Upper lobe of right lung (tissue), 1 donor: ENCODE data around the gene WDR19. TPM values are rescaled to one million over a fixed set of nuclear protein-coding genes. Genes with fewer than 3 reads are reported as not detected.

Source experiments
- ATAC-seq: fragments of 200-7000 bp; cut with Tn5 transposase; one replicate; pipeline ENCODE4 v1.9.1; 2020; ENCODE audit warnings: mild to moderate bottlenecking, moderate library complexity
- DNase-seq: peaks from one replicate; pipeline ENCODE4 v3.0.0-alpha.2; 2020
- H3K27ac ChIP-seq: fragments of 200-600 bp; one replicate; pipeline ENCODE4 v1.8.0; 2022
- H3K27me3 ChIP-seq: fragments of 200-600 bp; one replicate; pipeline ENCODE4 v1.8.0; 2022; ENCODE audit warnings: mild to moderate bottlenecking
- H3K36me3 ChIP-seq: fragments of 200-600 bp; one replicate; pipeline ENCODE4 v1.8.0; 2022
- H3K4me1 ChIP-seq: fragments of 200-600 bp; one replicate; pipeline ENCODE4 v1.8.0; 2022
- H3K4me3 ChIP-seq: fragments of 200-600 bp; one replicate; pipeline ENCODE4 v1.8.0; 2022; ENCODE audit warnings: mild to moderate bottlenecking
- H3K9me3 ChIP-seq: fragments of 200-600 bp; one replicate; pipeline ENCODE4 v1.8.0; 2022
- intact Hi-C: fragments of 100-400 bp; cut with DNase I; formaldehyde crosslinking; loops from one replicate; pipeline ENCODE4 v1.11.0; 2022
- total RNA-seq: library from RNA; stranded (reverse); fragmentation: NEBNext Ultra II Directional; extraction: Animal tissue kit (Norgen Biotek cat#: 25700); gene quantifications from one replicate; pipeline ENCODE4 v1.2.1, GENCODE V29; 2021
- TF ChIP-seq, protein P1 (sequence below): fragments of 200-600 bp; IDR thresholded peaks from one replicate; pipeline ENCODE4 v1.8.0; 2022; ENCODE audit warnings: antibody characterized with exemption
- donor health status: DM: no; HTN: yes; CAD: no; lungs with severe emphysema.

WDR19 gene
- total RNA-seq, 1 donor from 2014 or later = 32.9 TPM

DNA sequence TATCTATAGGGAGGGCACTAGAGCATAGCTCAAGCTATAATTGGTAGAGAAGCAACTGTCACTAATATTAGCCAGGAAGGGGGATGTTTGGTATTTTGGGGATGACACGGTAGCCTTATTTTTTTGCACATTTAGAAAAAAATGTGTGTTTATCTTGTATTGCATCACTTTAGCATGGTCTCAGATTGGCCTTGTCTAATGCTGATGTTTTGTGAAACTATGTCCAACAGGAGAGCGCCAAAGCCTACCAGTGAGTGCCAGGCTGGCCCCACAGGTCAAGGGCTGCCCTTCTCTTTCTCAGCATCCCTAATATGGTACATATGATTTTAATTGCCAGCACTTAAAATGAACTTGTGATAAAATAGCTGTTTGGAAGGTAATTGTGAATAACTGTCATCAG lies 24.8 kb upstream of the WDR19 start:
- Histone ChIP-seq H3K9me3 (no peaks in the 10 kb centered on the region), H3K36me3 (no peaks in the 10 kb centered on the region), H3K4me1 (no peaks in the 10 kb centered on the region), H3K4me3 (no peak overlapping the region), H3K27me3 (no peaks in the 10 kb centered on the region), H3K27ac (no peak overlapping the region)
- intact Hi-C loops = no loop called here
- TF ChIP-seq, protein P1, sequence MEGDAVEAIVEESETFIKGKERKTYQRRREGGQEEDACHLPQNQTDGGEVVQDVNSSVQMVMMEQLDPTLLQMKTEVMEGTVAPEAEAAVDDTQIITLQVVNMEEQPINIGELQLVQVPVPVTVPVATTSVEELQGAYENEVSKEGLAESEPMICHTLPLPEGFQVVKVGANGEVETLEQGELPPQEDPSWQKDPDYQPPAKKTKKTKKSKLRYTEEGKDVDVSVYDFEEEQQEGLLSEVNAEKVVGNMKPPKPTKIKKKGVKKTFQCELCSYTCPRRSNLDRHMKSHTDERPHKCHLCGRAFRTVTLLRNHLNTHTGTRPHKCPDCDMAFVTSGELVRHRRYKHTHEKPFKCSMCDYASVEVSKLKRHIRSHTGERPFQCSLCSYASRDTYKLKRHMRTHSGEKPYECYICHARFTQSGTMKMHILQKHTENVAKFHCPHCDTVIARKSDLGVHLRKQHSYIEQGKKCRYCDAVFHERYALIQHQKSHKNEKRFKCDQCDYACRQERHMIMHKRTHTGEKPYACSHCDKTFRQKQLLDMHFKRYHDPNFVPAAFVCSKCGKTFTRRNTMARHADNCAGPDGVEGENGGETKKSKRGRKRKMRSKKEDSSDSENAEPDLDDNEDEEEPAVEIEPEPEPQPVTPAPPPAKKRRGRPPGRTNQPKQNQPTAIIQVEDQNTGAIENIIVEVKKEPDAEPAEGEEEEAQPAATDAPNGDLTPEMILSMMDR = no peak
- no peak for ATAC-seq
- DNase-seq = no peak

GRCh38 chr4:39166177-39166576 lies 16.2 kb upstream of the WDR19 start:
- H3K9me3 ChIP-seq = no peaks in the 10 kb centered on the region
- no peaks in the 10 kb centered on the region for H3K4me1 ChIP-seq
- H3K4me3 ChIP-seq = no peak overlapping the region
- ATAC-seq (no peak), DNase-seq (no peak)
- H3K27ac ChIP-seq = no peak overlapping the region
- TF ChIP-seq, protein P1 = no peak
- no peaks in the 10 kb centered on the region for H3K36me3 ChIP-seq
- no peaks in the 10 kb centered on the region for H3K27me3 ChIP-seq
- intact Hi-C loops = no loop called here

DNA sequence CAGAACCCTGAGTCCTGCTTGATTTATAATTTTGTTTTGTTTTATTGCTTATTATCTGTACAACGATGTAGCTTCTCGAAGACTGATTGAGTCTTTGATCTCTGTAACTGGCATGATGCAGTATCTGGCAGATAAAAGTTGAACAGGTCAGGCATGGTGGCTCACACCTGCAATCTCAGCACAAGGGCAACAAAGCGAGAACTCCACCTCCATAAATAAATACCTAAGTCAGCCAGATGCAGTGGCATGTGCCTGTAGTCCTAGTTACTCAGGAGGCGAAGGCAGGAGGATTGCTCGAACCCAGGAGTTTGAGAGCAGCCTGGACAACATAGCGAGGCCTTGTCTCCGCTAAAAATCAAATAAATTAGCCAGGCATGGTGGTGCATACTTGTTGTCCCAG lies 15.7 kb upstream of the WDR19 start:
- H3K36me3 ChIP-seq = no peaks in the 10 kb centered on the region
- ATAC-seq (no peak), DNase-seq (no peak)
- H3K27me3 ChIP-seq = no peaks in the 10 kb centered on the region
- H3K4me3 ChIP-seq = no peak overlapping the region
- no peaks in the 10 kb centered on the region for H3K9me3 ChIP-seq
- no peaks in the 10 kb centered on the region for H3K4me1 ChIP-seq
- TF ChIP-seq, protein P1 = no peak
- no peak overlapping the region for H3K27ac ChIP-seq
- intact Hi-C loops = no loop called here

- intact Hi-C loops = no loop called here
These were observed 12.9 kb upstream of the WDR19 start for GRCh38 chr4:39169426-39169825.

DNA sequence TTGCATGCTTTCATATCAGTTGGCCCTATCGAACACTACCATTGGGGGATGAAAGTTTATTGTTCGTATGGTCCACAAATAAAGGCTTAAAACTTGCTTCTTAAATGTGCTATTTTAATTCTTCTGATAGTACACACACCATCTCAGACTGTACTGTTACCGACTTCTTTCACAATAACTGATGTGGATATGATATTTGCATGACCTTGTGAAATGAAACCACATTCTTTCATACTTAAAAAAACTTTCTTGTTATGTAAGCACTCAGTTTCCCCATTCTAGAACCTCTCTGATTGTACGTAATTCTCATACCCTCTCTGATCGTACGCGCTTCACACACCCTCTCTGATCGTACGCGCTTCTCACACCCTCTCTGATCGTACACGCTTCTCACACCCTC lies 12.0 kb upstream of the WDR19 start:
- no peak for DNase-seq
- no peak for ATAC-seq
- TF ChIP-seq, protein P1 = no peak
- Histone ChIP-seq H3K9me3 (no peaks in the 10 kb centered on the region), H3K4me1 (no peaks in the 10 kb centered on the region), H3K27ac (no peak overlapping the region), H3K4me3 (no peak overlapping the region), H3K36me3 (no peaks in the 10 kb centered on the region), H3K27me3 (no peaks in the 10 kb centered on the region)
- intact Hi-C loops = no loop called here

More at GRCh38 chr4:39169426-39169825, 12.9 kb upstream of the WDR19 start:
- Histone ChIP-seq H3K4me1 (no peaks in the 10 kb centered on the region), H3K9me3 (no peaks in the 10 kb centered on the region), H3K4me3 (no peak overlapping the region), H3K36me3 (no peaks in the 10 kb centered on the region), H3K27me3 (no peaks in the 10 kb centered on the region), H3K27ac (no peak overlapping the region)
- DNase-seq = no peak
- TF ChIP-seq, protein P1 = no peak
- no peak for ATAC-seq

DNA sequence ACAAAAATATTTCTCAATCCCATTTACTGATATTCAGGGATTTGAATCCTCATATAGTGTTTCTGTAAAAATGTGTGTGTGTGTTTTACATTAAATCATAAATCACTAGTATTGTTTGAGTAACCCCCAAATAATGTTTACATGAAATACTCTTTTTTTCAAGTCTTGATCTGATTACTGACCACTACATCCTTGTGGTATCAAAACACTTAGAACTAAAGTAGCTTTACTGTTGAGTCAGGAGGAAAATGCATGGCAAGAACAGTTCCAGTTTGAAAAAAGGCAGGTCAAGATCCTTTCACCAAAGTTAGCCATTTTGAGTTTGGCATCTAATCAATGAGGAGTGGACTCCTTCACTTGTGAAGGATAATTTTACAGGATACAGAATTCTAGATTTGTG lies 3.6 kb upstream of the WDR19 start:
- TF ChIP-seq, protein P1 = no peak
- no peaks in the 10 kb centered on the region for H3K36me3 ChIP-seq
- no peaks in the 10 kb centered on the region for H3K27me3 ChIP-seq
- peaks cover 5% of the 10 kb centered on the region for H3K4me1 ChIP-seq
- no peak overlapping the region for H3K27ac ChIP-seq
- no peaks in the 10 kb centered on the region for H3K9me3 ChIP-seq
- DNase-seq (no peak), ATAC-seq (no peak)
- H3K4me3 ChIP-seq = no peak overlapping the region
- intact Hi-C loops = no loop called here
